ENCODE data around the gene SLC12A3.
"Not testable (repeated sequence)": the region's sequence is repeated elsewhere in the genome, so short reads cannot be mapped to it uniquely, and the experiment has no call there.

SLC12A3 gene

GRCh38 chr16:56848029-56848936, 16.7 kb upstream of the SLC12A3 start:
- DNase-seq, result no peak

GRCh38 chr16:56848955-56849689, 15.9 kb upstream of the SLC12A3 start:
- DNase-seq, result no peak

- DNase-seq, result no peak
Observed at GRCh38 chr16:56849690-56850680, 15.0 kb upstream of the SLC12A3 start.

GRCh38 chr16:56851671-56852400, 13.2 kb upstream of the SLC12A3 start:
- DNase-seq, result no peak

DNA sequence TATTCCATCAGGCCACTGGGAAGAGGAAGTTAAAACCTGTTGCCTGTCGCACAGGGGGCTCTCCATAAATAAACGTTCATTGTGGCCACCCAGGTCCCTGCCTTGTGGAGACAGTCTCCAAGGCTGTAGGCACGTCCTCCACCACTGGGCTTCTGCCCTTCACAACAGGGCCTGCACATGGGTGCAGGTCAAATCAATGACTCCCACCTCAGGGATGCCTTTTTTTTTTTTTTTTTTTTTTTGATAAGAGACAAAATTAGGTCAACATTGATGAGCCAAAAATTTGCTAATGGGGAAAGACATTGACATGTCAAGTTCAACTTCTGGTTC, 12.6 kb upstream of the SLC12A3 start:
- DNase-seq, result no peak

DNA sequence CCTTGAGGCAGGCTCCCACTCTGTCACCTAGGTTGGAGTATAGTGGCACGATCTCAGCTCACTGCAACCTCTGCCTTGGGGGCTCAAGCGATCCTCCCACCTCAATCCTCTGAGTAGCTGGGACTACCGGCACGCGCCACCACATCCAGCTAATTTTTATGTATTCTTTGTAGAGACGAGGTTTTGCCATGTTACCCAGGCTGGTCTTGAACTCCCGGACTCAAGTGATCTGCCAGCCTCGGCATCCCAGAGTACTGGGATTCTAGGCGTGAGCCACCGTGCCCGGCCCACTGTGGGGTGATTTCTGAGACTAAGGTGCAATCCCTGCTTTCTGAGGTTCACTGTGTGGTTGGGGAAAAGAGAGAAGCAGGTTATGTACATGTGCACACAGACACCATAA, 12.0 kb upstream of the SLC12A3 start:
- no peak for DNase-seq

- DNase-seq, result no peak
Observed at GRCh38 chr16:56855201-56855600, 9.8 kb upstream of the SLC12A3 start.

GRCh38 chr16:56855946-56856345, 9.1 kb upstream of the SLC12A3 start:
- no peak for DNase-seq

GRCh38 chr16:56856876-56857447, 8.0 kb upstream of the SLC12A3 start:
- no peak for DNase-seq

DNA sequence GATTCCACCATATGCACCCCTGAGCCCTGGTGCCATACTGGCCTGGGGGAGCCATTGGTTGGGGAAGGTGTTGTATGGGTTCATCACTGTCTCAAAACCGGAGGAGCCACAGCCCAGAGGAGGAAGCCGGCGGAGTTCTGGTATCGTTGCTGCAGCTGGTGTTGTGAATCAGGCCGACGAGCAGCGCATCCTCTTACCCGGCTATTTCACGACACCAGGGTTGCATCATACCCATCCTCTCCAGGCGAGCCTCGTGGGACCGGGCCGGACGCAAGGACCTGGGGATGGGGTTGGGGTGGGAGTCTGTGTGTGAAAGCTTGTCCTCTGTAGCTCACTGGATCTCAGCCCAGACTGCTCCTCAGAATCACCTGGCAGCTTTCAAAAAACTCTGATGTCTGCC, 6.6 kb upstream of the SLC12A3 start:
- DNase-seq, result no peak

- no peak for DNase-seq
Observed at GRCh38 chr16:56859636-56860035, 5.4 kb upstream of the SLC12A3 start.

DNA sequence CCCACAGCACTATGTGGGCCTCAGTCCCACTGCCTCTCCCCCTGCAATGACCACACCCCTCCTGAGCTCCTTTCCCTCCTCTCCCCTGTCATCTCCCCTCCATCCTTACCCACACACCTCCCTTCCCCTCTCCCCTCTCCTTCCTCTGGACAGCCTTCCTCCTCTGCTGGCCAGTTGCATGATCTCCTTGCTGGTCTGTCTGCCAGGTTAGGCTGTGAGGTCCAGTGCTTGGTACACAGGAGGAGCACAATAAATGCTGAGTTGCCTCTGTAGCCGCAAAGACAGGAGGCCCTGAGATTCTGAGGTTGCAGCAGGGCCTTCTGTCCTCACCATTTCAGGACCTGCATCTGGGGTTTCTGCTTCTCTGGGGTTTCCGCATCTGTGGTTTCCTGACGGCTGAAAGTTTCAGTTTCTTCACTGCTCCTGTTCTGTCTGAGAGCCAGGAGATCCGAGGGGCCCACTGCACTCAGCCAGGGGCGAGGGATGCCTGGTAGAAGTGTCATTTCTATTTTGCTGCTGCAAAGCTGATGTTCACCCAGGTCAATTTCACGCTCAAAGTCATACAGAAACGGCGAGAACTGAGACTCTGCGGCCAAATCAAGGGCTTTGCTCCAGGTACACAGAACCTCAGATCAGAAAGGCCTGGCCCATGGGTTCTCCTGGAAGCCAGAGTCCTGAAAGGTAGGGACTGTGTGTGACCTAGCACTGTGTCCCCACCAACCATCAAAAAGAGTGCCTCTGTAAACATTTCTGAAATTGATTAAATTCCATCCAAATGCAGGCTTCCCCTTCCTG, 4.6 kb upstream of the SLC12A3 start:
- no peak for DNase-seq

DNA sequence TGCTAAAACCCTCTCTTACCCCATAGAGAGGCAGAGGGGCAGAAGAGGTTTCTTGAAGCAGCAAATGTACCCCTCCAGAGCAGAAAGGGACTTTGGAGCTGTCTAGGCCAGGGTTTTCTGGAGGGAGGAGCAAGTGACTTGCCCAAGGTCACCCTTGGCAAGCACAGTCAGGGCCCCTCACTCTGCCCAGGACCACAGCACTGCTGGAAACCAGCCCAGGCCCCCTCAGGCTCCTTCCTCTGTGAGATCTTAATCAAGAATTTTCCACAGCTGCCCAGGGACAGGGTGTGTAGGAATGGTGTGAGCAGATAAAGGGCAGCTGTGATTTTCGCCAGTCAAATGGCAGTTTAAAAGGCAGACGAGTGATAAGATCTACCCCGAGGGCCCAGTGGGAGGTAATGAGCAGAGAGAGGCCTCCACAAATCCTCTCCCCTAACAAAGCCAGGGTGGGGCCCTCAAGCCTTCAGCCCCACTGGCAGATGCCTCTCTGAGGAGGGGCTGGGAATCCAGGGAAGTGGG, 3.9 kb upstream of the SLC12A3 start:
- DNase-seq, result no peak

- no peak for DNase-seq
Observed at GRCh38 chr16:56861756-56862155, 3.3 kb upstream of the SLC12A3 start.

DNA sequence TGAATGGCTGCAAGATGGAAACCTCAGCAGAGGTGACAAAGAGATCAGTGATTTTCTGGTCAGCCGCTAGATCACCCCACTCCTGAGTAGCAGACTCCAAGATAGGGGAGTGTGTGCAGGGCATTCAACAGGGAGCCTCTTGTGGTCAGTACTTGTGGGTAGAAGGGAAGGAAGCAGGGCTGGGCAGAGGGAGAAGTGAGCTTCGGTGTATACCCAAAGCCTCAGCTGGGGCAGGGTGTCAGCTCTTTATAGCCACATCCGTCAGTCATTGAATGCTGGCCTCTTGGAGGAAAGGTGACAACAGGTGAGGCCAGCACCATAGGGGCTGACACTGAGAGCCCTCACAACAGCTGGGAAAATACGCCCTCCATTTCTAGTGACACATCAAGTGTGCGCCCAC, 2.2 kb upstream of the SLC12A3 start:
- DNase-seq, result no peak

DNA sequence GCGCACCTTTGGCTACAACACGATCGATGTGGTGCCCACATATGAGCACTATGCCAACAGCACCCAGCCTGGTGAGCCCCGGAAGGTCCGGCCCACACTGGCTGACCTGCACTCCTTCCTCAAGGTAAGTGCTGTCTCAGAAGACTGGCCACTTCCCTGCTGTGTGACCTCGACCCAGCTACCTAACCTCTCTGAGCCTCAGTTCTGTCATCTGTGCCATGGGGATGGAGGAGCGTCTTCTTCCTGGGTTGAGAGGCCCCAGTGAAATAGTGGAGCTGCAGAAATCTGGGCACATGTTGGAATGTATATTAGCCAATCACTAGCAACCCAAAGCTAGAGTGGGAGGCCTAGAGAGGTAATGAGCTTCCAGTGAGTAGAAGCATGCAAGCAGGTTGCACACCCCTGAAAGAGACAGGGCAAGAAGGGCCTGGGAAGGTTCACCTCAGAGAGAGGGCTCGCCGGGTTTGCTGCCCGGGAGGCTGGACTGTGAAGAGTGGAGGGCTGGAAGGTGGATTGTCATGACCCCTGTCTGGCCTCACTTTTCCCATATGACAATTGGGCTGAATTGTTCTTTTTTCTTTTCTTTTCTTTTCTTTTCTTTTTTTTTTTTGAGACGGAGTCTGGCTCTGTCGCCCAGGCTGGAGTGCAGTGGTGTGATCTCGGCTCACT, 521 bp downstream of the SLC12A3 start:
- no peak for DNase-seq

DNA sequence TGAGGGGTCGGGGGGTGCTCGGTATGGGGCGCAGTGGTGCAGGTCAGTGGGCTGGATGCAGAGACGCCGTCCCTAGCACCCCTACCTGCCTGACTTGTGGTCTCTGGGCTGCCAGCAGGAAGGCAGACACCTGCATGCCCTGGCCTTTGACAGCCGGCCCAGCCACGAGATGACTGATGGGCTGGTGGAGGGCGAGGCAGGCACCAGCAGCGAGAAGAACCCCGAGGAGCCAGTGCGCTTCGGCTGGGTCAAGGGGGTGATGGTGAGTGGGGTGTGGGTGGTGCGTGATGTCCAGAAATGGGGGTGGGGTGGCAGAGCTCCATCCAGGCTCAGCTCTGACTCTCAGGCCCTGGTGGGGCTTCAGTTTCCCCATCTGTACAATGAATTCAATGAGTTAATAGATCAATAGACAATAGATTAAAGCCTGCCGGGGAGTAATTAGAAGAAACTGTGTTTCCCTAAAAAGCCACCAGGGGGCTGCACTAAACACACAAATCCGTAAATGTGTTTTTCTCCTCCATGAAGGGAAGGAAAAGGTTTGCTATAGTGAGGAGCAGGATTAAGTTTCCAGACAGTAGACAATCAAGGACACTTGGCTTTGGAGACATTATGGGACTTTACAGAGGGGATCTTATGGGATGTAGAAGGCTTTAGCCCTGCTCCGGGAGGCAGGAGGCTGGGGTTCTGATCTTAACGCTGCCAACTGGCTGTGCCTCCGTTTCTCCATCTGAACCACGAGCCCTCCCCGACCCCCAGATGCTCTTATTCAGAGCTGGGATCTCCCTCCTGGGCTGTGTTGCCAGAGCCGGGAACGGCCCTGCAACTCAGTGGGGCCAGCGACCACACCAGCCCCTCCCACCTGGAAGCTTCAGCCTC, 2.2 kb downstream of the SLC12A3 start:
- peak; percentile 8 for DNase-seq

DNA sequence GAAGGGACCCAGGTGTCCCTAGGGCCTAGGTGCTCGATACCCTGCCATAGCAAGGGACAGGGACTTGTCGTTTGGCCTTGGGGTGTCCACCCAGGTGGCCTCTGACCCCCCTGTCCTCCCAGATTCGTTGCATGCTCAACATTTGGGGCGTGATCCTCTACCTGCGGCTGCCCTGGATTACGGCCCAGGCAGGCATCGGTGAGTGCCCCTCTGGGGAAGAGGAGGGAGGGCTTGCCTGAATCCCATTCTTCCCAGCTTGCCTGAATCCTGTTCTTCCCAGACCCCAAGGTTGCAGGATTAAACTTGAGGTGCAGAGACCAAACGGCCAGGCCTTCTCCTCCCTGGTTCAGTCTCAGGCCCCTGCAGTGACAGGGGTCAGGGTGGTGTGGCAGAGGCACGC, 3.2 kb downstream of the SLC12A3 start:
- no peak for DNase-seq

GRCh38 chr16:56868766-56869165, 3.8 kb downstream of the SLC12A3 start:
- not testable (repeated sequence) for DNase-seq

Data from effector CD8-positive, alpha-beta T cell (primary cell).